Measurements from ENCODE around the gene SHC3. TPM values are rescaled to one million over a fixed set of nuclear protein-coding genes. Genes with fewer than 3 reads are reported as not detected.

The SHC3 gene
- polyA plus RNA-seq, 3 donors = not detected

DNA sequence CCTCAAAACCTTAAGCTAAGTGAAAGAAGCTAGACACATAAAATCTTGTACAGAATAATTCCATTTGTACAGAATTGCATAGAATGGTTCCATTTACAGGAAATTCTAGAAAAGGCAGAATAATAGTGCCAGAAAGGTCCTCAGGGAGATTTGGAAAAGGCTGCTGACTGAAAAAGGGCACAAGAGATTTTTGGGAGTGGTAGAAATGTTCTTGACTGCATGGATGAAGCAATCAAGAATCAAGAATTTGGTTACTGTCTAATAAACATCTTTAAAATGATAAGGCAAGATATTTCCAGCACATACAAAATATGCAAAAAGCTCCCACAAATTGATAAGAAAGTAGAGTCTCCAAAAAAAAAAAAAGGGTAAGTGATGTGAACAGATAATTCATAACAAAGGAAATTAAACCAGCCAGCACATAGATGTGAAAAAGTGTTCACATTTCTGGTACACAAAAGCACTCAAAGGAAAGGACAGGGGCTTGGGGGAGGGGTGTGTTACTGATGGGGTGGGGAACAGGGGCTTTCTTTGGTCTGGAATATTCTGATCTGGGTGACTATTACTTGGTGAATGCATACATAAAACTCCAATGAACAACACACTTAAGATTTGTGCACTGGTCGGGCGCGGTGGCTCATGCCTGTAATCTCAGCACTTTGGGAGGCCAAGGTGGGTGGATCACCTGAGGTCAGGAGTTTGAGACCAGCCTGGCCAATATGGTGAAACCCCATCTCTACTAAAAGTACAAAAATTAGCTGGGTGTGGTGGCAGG lies 85.2 kb downstream of the SHC3 start:
- no peak for DNase-seq
- no peak overlapping the region for H2AFZ ChIP-seq (ENCODE audit: insufficient read depth, low read depth, low read length, poor library complexity, severe bottlenecking)
- no peaks in the 10 kb centered on the region for H4K20me1 ChIP-seq (ENCODE audit: insufficient read depth, low read length)
- no CpG with 5 or more reads among the region's 3 CpGs for WGBS (ENCODE audit: insufficient coverage)
- no peak overlapping the region for H3K4me3 ChIP-seq (replicated peaks in 1 of 3; ENCODE audit: low read depth in 2 of 3, low read length in 3 of 3)
- H3K4me3 Mint-ChIP-seq = no peak overlapping the region
- peaks cover 2 to 15% (median 9%) of the 10 kb centered on the region in 3 donors for H3K27me3 Mint-ChIP-seq (ENCODE audit: low read depth in 3 of 3)
- TF ChIP-seq, protein P1, sequence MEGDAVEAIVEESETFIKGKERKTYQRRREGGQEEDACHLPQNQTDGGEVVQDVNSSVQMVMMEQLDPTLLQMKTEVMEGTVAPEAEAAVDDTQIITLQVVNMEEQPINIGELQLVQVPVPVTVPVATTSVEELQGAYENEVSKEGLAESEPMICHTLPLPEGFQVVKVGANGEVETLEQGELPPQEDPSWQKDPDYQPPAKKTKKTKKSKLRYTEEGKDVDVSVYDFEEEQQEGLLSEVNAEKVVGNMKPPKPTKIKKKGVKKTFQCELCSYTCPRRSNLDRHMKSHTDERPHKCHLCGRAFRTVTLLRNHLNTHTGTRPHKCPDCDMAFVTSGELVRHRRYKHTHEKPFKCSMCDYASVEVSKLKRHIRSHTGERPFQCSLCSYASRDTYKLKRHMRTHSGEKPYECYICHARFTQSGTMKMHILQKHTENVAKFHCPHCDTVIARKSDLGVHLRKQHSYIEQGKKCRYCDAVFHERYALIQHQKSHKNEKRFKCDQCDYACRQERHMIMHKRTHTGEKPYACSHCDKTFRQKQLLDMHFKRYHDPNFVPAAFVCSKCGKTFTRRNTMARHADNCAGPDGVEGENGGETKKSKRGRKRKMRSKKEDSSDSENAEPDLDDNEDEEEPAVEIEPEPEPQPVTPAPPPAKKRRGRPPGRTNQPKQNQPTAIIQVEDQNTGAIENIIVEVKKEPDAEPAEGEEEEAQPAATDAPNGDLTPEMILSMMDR (IDR thresholded peaks at IDR 0.05) = no peak
- no peaks in the 10 kb centered on the region for H3K36me3 Mint-ChIP-seq
- H3K27ac Mint-ChIP-seq = no peak overlapping the region
- H3K9ac ChIP-seq (ENCODE audit: insufficient read depth, low read length, poor library complexity, severe bottlenecking) = no peak overlapping the region
- no peaks in the 10 kb centered on the region for H3K36me3 ChIP-seq (replicated peaks in 1 of 2; ENCODE audit: control insufficient read depth in 1 of 2, insufficient read depth in 2 of 2, low read length in 2 of 2)
- H3K4me1 ChIP-seq (ENCODE audit: control insufficient read depth in 1 of 2, insufficient read depth in 2 of 2, low read length in 2 of 2) = peaks cover 0 to 4% of the 10 kb centered on the region in 2 donors
- no peak overlapping the region for H3K4me2 ChIP-seq (replicated peaks; ENCODE audit: extremely low read depth, low read length, poor library complexity, severe bottlenecking)
- intact Hi-C loops (cut with micrococcal nuclease) = no loop called here
- no peaks in the 10 kb centered on the region for H3K27me3 ChIP-seq (ENCODE audit: control insufficient read depth in 2 of 2, insufficient read depth in 2 of 2, low read length in 2 of 2)
- no peaks in the 10 kb centered on the region for H3K79me2 ChIP-seq (ENCODE audit: insufficient read depth, low read length)
- peaks cover 0 to 4% (median 0%) of the 10 kb centered on the region in 7 donors for H3K9me3 Mint-ChIP-seq
- H3K27ac ChIP-seq (ENCODE audit: low read depth in 1 of 2, low read length in 2 of 2) = no peak overlapping the region
- H3K9me3 ChIP-seq (replicated peaks in 1 of 2; ENCODE audit: control insufficient read depth in 1 of 2, insufficient read depth in 1 of 2, low read length in 2 of 2) = no peaks in the 10 kb centered on the region
- H3K4me1 Mint-ChIP-seq = peaks cover 10% of the 10 kb centered on the region

DNA sequence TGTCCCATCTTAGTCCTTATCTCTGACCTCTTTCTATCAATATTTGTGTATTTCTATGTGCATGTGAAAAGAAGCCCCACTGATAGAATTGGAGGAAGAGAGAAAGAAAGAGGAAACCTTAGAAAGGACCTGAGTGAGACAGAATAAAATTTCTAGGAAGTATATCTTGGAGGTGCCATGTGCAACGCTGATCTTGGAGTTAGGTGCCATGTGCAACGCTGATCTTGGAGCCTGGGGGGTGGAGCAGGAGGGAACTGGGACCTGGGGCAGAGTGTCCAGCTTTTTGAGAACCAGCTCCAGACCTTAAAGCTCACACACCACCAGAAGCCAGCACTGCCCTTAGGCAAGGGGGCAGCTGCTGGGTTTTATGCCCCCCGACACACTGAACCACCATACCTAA lies 89.4 kb downstream of the SHC3 start:
- Histone ChIP-seq H3K36me3 (replicated peaks in 1 of 2; ENCODE audit: control insufficient read depth in 1 of 2, insufficient read depth in 2 of 2, low read length in 2 of 2) (no peaks in the 10 kb centered on the region), H3K9me3 (replicated peaks in 1 of 2; ENCODE audit: control insufficient read depth in 1 of 2, insufficient read depth in 1 of 2, low read length in 2 of 2) (no peaks in the 10 kb centered on the region), H4K20me1 (ENCODE audit: insufficient read depth, low read length) (no peaks in the 10 kb centered on the region), H3K9ac (ENCODE audit: insufficient read depth, low read length, poor library complexity, severe bottlenecking) (no peak overlapping the region), H3K4me2 (replicated peaks; ENCODE audit: extremely low read depth, low read length, poor library complexity, severe bottlenecking) (no peak overlapping the region), H3K27me3 (ENCODE audit: control insufficient read depth in 2 of 2, insufficient read depth in 2 of 2, low read length in 2 of 2) (no peaks in the 10 kb centered on the region), H3K4me1 (ENCODE audit: control insufficient read depth in 1 of 2, insufficient read depth in 2 of 2, low read length in 2 of 2) (peaks cover 0 to 4% of the 10 kb centered on the region in 2 donors), H2AFZ (ENCODE audit: insufficient read depth, low read depth, low read length, poor library complexity, severe bottlenecking) (no peak overlapping the region), H3K4me3 (replicated peaks in 1 of 3; ENCODE audit: low read depth in 2 of 3, low read length in 3 of 3) (no peak overlapping the region), H3K79me2 (ENCODE audit: insufficient read depth, low read length) (no peaks in the 10 kb centered on the region), H3K27ac (ENCODE audit: low read depth in 1 of 2, low read length in 2 of 2) (no peak overlapping the region)
- TF ChIP-seq, protein P1 (IDR thresholded peaks at IDR 0.05) = no peak
- Mint-ChIP-seq H3K36me3 (no peaks in the 10 kb centered on the region), H3K27ac (no peak overlapping the region), H3K4me1 (peaks cover 10% of the 10 kb centered on the region), H3K4me3 (no peak overlapping the region), H3K9me3 (peaks cover 0 to 4% (median 0%) of the 10 kb centered on the region in 7 donors), H3K27me3 (ENCODE audit: low read depth in 3 of 3) (peaks cover 4 to 21% (median 9%) of the 10 kb centered on the region in 3 donors)
- intact Hi-C loops (cut with micrococcal nuclease) = no loop called here
- DNase-seq = no peak
- WGBS (ENCODE audit: insufficient coverage) = no CpG with 5 or more reads among the region's 3 CpGs
